Lower lobe of right lung (tissue), 2 donors: Measurements from ENCODE around the gene GPC1. TPM values are rescaled to one million over a fixed set of nuclear protein-coding genes. Genes with fewer than 3 reads are reported as not detected.

Experiments used
- ATAC-seq, 2 donors: fragments of 200-7000 bp; cut with Tn5 transposase; one replicate each; pipeline ENCODE4 v1.9.1; 2020 to 2022; ENCODE audit warnings: mild to moderate bottlenecking in 2 of 2, moderate library complexity in 2 of 2
- DNase-seq: peaks from one replicate; pipeline ENCODE4 v3.0.0-alpha.2; 2020
- H3K27ac ChIP-seq: fragments of 200-600 bp; one replicate; pipeline ENCODE4 v1.8.0; 2022
- H3K27me3 ChIP-seq: fragments of 200-600 bp; one replicate; pipeline ENCODE4 v1.8.0; 2022; ENCODE audit warnings: low read depth
- H3K36me3 ChIP-seq: fragments of 200-600 bp; one replicate; pipeline ENCODE4 v1.8.0; 2022; ENCODE audit warnings: mild to moderate bottlenecking
- H3K4me1 ChIP-seq: fragments of 200-600 bp; one replicate; pipeline ENCODE4 v1.8.0; 2022
- H3K4me3 ChIP-seq: fragments of 200-600 bp; one replicate; pipeline ENCODE4 v1.8.0; 2022; ENCODE audit warnings: mild to moderate bottlenecking
- H3K9me3 ChIP-seq: fragments of 200-600 bp; one replicate; pipeline ENCODE4 v1.8.0; 2022
- intact Hi-C: fragments of 100-400 bp; cut with DNase I; formaldehyde crosslinking; loops from one replicate; pipeline ENCODE4 v1.11.0; 2022
- total RNA-seq: library from RNA; stranded (reverse); fragmentation: NEBNext Ultra II Directional; extraction: Animal tissue kit (Norgen Biotek cat#: 25700); gene quantifications from one replicate; pipeline ENCODE4 v1.2.1, GENCODE V29; 2021
- TF ChIP-seq, protein P1 (sequence below): fragments of 200-600 bp; IDR thresholded peaks from one replicate; pipeline ENCODE4 v1.8.0; 2022; ENCODE audit warnings: antibody characterized with exemption, mild to moderate bottlenecking
- donor health status: DM: no; HTN: yes; CAD: no; lungs with severe emphysema.

GPC1 gene
- total RNA-seq, 1 donor from 2014 or later = 14.7 TPM

DNA sequence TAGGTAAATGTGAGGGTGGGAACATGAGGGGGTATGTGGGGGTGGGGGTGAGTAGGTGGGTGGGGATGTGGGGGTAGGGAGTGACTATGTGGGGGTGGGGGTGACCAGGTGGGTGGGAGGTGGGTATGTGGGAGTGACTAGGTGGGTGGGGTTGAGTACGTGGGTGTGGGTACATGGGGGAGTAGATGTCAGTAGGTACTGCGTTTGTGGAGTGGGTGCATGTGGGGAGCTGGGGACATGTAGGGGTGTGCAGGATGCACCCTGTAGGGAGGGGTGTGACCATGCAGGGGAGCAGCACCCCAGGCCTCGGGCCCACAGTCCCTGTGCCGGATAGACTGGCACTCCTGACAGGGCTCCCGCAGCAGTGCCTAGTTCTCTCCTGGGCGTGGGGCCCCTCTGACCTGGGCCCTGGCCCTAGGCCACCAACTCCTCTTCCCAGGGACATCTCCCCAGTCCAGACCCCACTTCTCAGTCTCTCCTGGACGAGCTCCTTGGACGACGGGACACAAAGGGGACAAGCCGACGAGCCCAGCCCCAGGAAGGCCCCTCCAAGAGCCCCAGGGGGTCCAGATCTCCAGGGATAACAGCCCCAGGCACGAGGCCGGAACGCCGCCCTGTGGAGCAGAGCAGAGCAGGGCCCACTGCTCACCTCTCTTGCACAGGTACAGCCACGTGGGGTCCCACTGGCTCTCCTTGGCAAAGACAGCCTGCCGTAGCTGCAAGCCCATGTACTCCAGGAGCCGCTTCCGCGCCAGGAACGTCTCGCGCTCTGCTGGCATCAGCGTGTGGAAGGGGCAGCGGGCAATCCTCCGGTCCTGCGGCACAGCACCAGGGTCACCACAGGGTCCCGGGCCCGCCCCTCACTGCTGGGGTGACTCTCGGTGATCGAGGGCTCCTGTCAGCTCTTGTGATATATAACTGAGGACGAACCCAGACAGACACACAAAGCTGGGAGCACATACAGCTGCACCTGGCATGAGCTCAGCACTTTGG, 64.1 kb downstream of the GPC1 start:
- peaks cover 16% of the 10 kb centered on the region for H3K36me3 ChIP-seq
- H3K27me3 ChIP-seq = no peaks in the 10 kb centered on the region
- H3K9me3 ChIP-seq = no peaks in the 10 kb centered on the region
- DNase-seq (peak; percentile 29), ATAC-seq (peak; percentile 11 to 22)
- no peak overlapping the region for H3K27ac ChIP-seq
- intact Hi-C loops = no loop called here
- no peak overlapping the region for H3K4me3 ChIP-seq
- TF ChIP-seq, protein P1, sequence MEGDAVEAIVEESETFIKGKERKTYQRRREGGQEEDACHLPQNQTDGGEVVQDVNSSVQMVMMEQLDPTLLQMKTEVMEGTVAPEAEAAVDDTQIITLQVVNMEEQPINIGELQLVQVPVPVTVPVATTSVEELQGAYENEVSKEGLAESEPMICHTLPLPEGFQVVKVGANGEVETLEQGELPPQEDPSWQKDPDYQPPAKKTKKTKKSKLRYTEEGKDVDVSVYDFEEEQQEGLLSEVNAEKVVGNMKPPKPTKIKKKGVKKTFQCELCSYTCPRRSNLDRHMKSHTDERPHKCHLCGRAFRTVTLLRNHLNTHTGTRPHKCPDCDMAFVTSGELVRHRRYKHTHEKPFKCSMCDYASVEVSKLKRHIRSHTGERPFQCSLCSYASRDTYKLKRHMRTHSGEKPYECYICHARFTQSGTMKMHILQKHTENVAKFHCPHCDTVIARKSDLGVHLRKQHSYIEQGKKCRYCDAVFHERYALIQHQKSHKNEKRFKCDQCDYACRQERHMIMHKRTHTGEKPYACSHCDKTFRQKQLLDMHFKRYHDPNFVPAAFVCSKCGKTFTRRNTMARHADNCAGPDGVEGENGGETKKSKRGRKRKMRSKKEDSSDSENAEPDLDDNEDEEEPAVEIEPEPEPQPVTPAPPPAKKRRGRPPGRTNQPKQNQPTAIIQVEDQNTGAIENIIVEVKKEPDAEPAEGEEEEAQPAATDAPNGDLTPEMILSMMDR = no peak
- H3K4me1 ChIP-seq = no peaks in the 10 kb centered on the region

DNA sequence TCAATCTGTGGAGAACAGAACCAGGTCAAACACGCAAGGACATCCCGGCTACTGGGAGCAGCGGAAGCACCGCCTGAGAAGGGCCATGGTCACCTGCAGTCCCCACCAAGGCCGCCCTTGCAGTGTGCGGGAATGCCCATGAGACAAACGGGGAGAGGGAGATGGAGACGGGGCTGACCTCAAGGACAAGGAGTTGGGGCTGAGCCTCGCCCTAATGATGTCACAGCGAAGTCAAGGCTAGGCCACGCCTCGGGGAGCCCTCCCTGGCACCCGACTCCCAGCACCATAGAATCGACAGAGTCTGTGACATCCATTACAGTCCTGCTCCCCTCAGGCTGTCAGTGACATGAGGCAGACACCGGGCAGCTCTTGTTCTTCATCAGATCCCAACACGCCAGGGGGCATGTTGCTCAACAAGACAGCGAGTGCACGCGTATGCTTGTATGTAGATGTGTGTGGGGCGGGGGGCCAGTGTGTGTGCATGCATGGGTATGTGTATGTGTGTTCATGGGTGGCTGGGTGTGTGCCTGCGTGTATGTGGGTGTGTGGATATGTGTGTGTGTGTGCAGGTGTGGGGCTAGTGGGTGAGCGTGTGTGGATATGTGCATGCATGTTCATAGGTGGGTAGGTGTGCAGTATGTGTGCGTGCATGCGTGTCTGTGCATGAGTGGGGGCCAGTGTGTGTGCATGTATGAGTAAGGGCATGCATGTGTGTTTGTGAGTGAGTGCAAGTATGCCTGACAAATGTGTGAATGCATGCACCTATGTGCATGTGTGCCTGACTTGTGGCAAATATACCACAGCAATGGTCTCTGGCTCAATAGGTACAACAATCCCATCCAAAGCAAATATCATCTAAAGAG, 65.3 kb downstream of the GPC1 start:
- peaks cover 16% of the 10 kb centered on the region for H3K36me3 ChIP-seq
- intact Hi-C loops = no loop called here
- H3K4me3 ChIP-seq = no peak overlapping the region
- H3K27ac ChIP-seq = no peak overlapping the region
- ATAC-seq (no peak), DNase-seq (peak; percentile 39)
- no peaks in the 10 kb centered on the region for H3K27me3 ChIP-seq
- TF ChIP-seq, protein P1 = no peak
- no peaks in the 10 kb centered on the region for H3K4me1 ChIP-seq
- no peaks in the 10 kb centered on the region for H3K9me3 ChIP-seq

DNA sequence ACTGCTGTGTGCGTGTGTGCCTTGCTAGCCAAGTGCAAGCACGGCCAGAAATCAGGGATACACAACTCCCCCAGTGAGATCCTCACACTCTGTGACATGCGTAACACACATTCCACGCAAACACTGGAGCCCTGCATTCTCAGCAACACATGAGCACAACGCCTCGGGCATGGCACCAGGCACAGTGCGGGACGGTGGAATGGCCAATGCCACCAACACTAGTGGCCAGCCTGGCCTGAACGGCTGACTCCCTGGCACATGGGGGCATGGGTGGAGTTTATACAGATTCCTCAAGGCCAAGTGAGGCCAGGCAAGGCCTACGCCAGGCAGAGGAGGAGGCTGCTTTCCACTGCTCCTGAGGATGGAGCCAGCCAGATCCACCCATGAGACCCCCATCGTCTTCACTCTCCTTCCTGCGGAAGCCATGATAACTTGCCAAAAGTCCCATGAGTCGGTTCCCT, 66.1 kb downstream of the GPC1 start:
- Histone ChIP-seq H3K27me3 (no peaks in the 10 kb centered on the region), H3K27ac (no peak overlapping the region), H3K9me3 (no peaks in the 10 kb centered on the region), H3K4me1 (no peaks in the 10 kb centered on the region), H3K36me3 (peaks cover 16% of the 10 kb centered on the region), H3K4me3 (no peak overlapping the region)
- intact Hi-C loops = no loop called here
- TF ChIP-seq, protein P1 = no peak
- DNase-seq (peak; percentile 24), ATAC-seq (no peak)

DNA sequence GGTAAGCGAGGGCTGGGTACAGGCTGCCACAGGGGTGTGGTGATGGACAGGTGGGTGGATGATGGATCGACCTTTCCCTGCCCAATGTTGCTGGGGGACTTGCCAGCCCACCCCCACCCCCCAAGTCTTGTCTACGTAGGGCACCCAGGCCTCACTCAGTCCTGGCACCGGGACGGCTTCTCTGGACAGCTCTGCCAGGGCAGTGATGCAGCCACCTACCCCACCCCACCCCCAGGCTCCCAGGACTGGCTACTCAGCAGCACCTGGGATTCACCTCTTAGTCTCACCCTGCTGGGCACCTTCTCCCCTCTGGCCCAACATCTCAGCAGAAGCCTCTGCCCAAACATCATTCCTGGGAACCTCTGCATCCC, 66.6 kb downstream of the GPC1 start:
- TF ChIP-seq, protein P1 = no peak
- Histone ChIP-seq H3K4me3 (no peak overlapping the region), H3K36me3 (peaks cover 16% of the 10 kb centered on the region), H3K9me3 (no peaks in the 10 kb centered on the region), H3K27ac (no peak overlapping the region), H3K4me1 (no peaks in the 10 kb centered on the region), H3K27me3 (no peaks in the 10 kb centered on the region)
- intact Hi-C loops = no loop called here
- DNase-seq = peak; percentile 32
- ATAC-seq = no peak

DNA sequence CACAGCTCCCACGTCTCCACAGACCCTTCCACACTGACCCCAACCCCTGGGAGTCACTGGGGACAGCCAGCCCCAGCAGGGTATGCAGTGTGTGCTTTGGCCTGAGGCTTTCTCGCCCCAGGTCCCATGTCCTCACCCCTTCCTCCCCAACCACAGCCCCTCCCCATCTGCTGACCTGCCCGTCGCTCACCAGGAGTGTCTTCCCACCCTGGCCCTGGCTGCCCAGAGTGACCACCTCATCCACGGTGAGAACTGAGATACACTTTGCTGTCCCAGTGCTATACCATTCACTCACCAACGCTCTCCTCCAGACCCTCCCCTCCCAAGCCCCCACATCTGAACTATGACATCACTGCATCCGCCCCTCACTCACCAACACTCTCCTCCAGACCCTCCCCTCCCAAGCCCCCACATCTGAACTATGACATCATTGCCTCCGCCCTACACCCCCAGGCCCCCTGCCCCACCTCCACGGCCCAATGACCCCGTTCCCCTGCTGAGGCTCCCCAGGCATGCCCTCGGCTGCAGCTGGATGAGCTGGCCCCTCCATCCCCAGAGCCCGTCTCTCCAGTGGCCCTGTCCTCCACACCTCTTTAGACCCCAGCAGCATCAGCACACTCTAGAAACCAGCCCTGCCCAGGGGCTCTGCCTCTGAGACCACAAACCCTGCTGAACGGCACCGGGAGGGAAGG, 67.1 kb downstream of the GPC1 start:
- H3K27ac ChIP-seq = no peak overlapping the region
- intact Hi-C loops = no loop called here
- no peak overlapping the region for H3K4me3 ChIP-seq
- DNase-seq = peak; percentile 37
- TF ChIP-seq, protein P1 = no peak
- no peak for ATAC-seq
- H3K36me3 ChIP-seq = peaks cover 14% of the 10 kb centered on the region
- no peaks in the 10 kb centered on the region for H3K27me3 ChIP-seq
- H3K4me1 ChIP-seq = no peaks in the 10 kb centered on the region
- no peaks in the 10 kb centered on the region for H3K9me3 ChIP-seq
